K562 (cell line): Measurements from ENCODE around the gene GPR42. TPM values are rescaled to one million over a fixed set of nuclear protein-coding genes. Genes with fewer than 3 reads are reported as not detected.

ENCODE experiments used
- ATAC-seq: fragments of 200-7000 bp; cut with Tn5 transposase; 3 replicates; pipeline ENCODE4 v1.9.1; 2020; ENCODE audit warnings: moderate library complexity
- BruUV-seq: library from RNA; stranded (reverse); fragments of 400-500 nt; replicated peaks from 2 replicates; lab custom pipeline; 2021; lab: Mats Ljungman, UMichigan
- CTCF ChIA-PET: fragments of 300-600 bp; formaldehyde crosslinking; extraction: SDS; loops from one replicate; lab custom pipeline; 2021; ENCODE audit warnings: low intra/inter-chr PET ratio; lab: Yijun Ruan, JAX
- POLR2A ChIA-PET: fragments of 300-600, 350-650 bp; sonication (Branson Sonifier 250); formaldehyde crosslinking; extraction: SDS; loops from one replicate; lab custom pipeline; 2021; ENCODE audit warnings: antibody characterized with exemption, inconsistent platforms; lab: Yijun Ruan, JAX
- DNase-seq, 4 experiments: peaks; one replicate each; pipeline versions ENCODE4 v3.0.0 to v3.0.0-alpha.2; 2011 to 2018; ENCODE audit warnings: low spot score in 3 of 4, mixed read lengths in 3 of 4; ENCODE audit errors: extremely low read depth in 1 of 4
- FAIRE-seq: peaks from 2 replicates; lab custom pipeline; 2011; peaks lifted over from hg19 to GRCh38; lab: Jason Lieb, UNC
- H2AFZ ChIP-seq: 2 replicates; pipeline ENCODE4 v1.6.0; 2011; ENCODE audit warnings: low read depth, low read length, control low read depth, inconsistent platforms
- H3K27ac ChIP-seq: fragments of 200-600 bp; 3 replicates; pipeline ENCODE4 v1.8.0; 2011; ENCODE audit warnings: low read depth, mild to moderate bottlenecking, control low read depth, inconsistent platforms, low read length, moderate library complexity, mixed read lengths; ENCODE audit errors: extremely low read depth
- H3K27me3 ChIP-seq, 2 experiments: fragments of 300-600 bp in 1 of 2; 2 replicates in 1 of 2; 3 replicates in 1 of 2; pipeline versions ENCODE4 v1.6.0 to v1.8.0; 2011; ENCODE audit warnings: inconsistent platforms in 2 of 2, low read length in 2 of 2, mild to moderate bottlenecking in 1 of 2, mixed read lengths in 1 of 2, moderate library complexity in 1 of 2; ENCODE audit not compliant: control insufficient read depth in 2 of 2, insufficient read depth in 2 of 2
- H3K36me3 ChIP-seq: fragments of 300-600 bp; 3 replicates; pipeline ENCODE4 v1.8.0; 2011; ENCODE audit warnings: mild to moderate bottlenecking, low read length, inconsistent platforms; ENCODE audit not compliant: control insufficient read depth, insufficient read depth
- H3K4me1 ChIP-seq, 2 experiments: fragments of 200-600 bp in 1 of 2; replicated peaks in 1 of 2; 2 replicates in 1 of 2; 3 replicates in 1 of 2; pipeline versions ENCODE4 v1.5.1 to v1.8.0; 2011; ENCODE audit warnings: inconsistent platforms in 2 of 2, low read length in 2 of 2, mild to moderate bottlenecking in 1 of 2, mixed read lengths in 1 of 2, moderate library complexity in 1 of 2; ENCODE audit not compliant: control insufficient read depth in 2 of 2, insufficient read depth in 2 of 2
- H3K4me2 ChIP-seq: 2 replicates; pipeline ENCODE4 v1.6.1; 2011; ENCODE audit warnings: low read length, control low read depth, inconsistent platforms, mixed read lengths; ENCODE audit not compliant: insufficient read depth
- H3K4me3 ChIP-seq: fragments of 200-600 bp; sonication (generic), shearing (Covaris generic); 2 replicates; pipeline ENCODE4 v1.5.1; 2016; ENCODE audit warnings: control low read depth, inconsistent platforms
- H3K79me2 ChIP-seq: fragments of 200-600 bp; 3 replicates; pipeline ENCODE4 v1.8.0; 2011; ENCODE audit warnings: low read length, inconsistent platforms; ENCODE audit not compliant: control insufficient read depth, insufficient read depth
- H3K9ac ChIP-seq, 2 experiments: 2 replicates each; pipeline versions ENCODE4 v1.6.0 to v1.6.1; 2011; ENCODE audit warnings: low read depth in 2 of 2, low read length in 2 of 2, control low read depth in 1 of 2, inconsistent platforms in 1 of 2, mild to moderate bottlenecking in 1 of 2, mixed read lengths in 1 of 2; ENCODE audit not compliant: insufficient read depth in 1 of 2
- H3K9me1 ChIP-seq: one replicate; pipeline ENCODE4 v1.6.0; 2011; ENCODE audit warnings: inconsistent platforms, mild to moderate bottlenecking, low read length, moderate library complexity; ENCODE audit not compliant: control insufficient read depth, insufficient read depth
- H3K9me3 ChIP-seq: replicated peaks from 2 replicates; pipeline ENCODE4 v1.5.1; 2011; ENCODE audit warnings: low read depth, low read length, inconsistent platforms; ENCODE audit not compliant: control insufficient read depth, insufficient read depth
- H4K20me1 ChIP-seq: replicated peaks from 2 replicates; pipeline ENCODE4 v1.6.1; 2011; ENCODE audit warnings: low read length, inconsistent platforms, mixed read lengths; ENCODE audit not compliant: control insufficient read depth, insufficient read depth
- CREB1 ChIP-seq, 2 experiments: sonication (generic) in 1 of 2; formaldehyde crosslinking in 1 of 2; IDR thresholded peaks; 2 replicates each; pipeline versions ENCODE4 v1.6.1 to v1.8.0; 2012 to 2022; ENCODE audit warnings: inconsistent platforms in 1 of 2, mild to moderate bottlenecking in 1 of 2, missing genetic modification reagents in 1 of 2, moderate library complexity in 1 of 2
- FOXJ3 ChIP-seq: sonication (generic); formaldehyde crosslinking; IDR thresholded peaks from 2 replicates; pipeline ENCODE4 v1.4.0; 2020; ENCODE audit warnings: mild to moderate bottlenecking, missing genetic modification reagents
- GABPB2 ChIP-seq: fragments of 250-450 bp; sonication (Bioruptor Pico); conservative IDR thresholded peaks from 2 replicates; pipeline ENCODE4 v1.5.1; 2021; ENCODE audit warnings: mild to moderate bottlenecking
- SRSF3 ChIP-seq: fragments of 200-400 bp; formaldehyde crosslinking; IDR thresholded peaks from 2 replicates; pipeline ENCODE4 v1.6.1; 2016; ENCODE audit warnings: mild to moderate bottlenecking, low read length, moderate library complexity; ENCODE audit not compliant: insufficient read depth
- WGBS: fragments of 100-300 bp; shearing (Covaris generic); methylation state at CpG from one replicate; pipeline ENCODE4 v1.1.6; 2016; ENCODE audit warnings: low coverage, mixed read lengths; ENCODE audit not compliant: insufficient coverage; ENCODE audit errors: missing lambda C conversion rate; 5-methylcytosine and 5-hydroxymethylcytosine counted together
- in situ Hi-C: fragments of 300-500 bp; cut with MboI; formaldehyde crosslinking; loops from 4 replicates; pipeline ENCODE4 v1.15.0; 2018; ENCODE audit warnings: inconsistent platforms, mixed read lengths
- intact Hi-C: fragments of 100-400 bp; cut with micrococcal nuclease; formaldehyde crosslinking; loops from 2 replicates; pipeline ENCODE4 v1.14.2; 2022
- polyA plus RNA-seq, 8 experiments: library from polyadenylated mRNA; depleted of rRNA in 4 of 8; stranded (reverse) in 5 of 8; unstranded in 3 of 8; fragments of >200 nt; fragmentation: Nextera tagmentation in 2 of 8; fragmentation: Illumina TruSeq in 1 of 8; extraction: Ambion mirVana in 2 of 8; extraction: Trizol in 1 of 8; gene quantifications; 2 replicates each; pipeline versions ENCODE4 v1.2.1 to v1.2.3, GENCODE V29; 2011 to 2014; ENCODE audit warnings: inconsistent platforms in 1 of 8, missing spikeins in 1 of 8
- total RNA-seq, 7 experiments: library from RNA; depleted of rRNA in 6 of 7; stranded (reverse); fragments of >200 nt in 6 of 7; fragmentation: Illumina TruSeq in 2 of 7; extraction: Trizol in 2 of 7; gene quantifications; 2 replicates each; pipeline versions ENCODE4 v1.2.1 to v1.2.3, GENCODE V29; 2011 to 2021; ENCODE audit warnings: low replicate concordance in 1 of 7
- TF ChIP-seq, protein P1 (sequence below), 2 experiments: fragments of 450-650 bp; IDR thresholded peaks; 2 replicates each; pipeline ENCODE4 v1.6.1; 2016

The GPR42 gene
- total and polyA plus RNA-seq, 9 of the 15 experiments (the other 6 are each of a cell fraction or from before 2014, with no cell fraction given): not detected

DNA sequence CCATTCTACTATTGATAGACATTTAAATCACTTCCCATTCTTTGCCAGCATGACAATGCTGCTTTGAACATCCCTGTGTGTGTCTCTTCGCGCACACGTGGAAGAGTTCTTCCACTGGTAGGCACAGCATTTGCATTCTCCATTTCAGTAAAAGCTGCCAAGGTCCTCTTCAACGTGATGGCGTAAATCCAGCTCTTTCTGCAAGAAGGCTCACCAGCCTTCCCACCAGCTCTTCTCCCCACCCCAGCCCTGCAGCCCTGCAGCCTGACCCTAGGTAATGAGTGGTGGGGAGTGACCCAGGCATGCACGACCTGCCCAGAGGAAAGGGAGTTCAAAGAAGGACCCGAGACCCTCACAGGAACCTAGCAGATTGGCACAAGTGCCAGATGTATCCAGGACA, 45.5 kb downstream of the GPR42 start:
- H3K4me3 ChIP-seq: no peak overlapping the region
- TF ChIP-seq CREB1 (IDR thresholded peaks at IDR 0.05) (no peak), CREB1 (CRISPR knock-in tag; IDR thresholded peaks at IDR 0.05) (no peak), GABPB2 (CRISPR knock-in tag) (no peak), FOXJ3 (CRISPR knock-in tag) (no peak), SRSF3 (no peak)
- TF ChIP-seq, protein P1, sequence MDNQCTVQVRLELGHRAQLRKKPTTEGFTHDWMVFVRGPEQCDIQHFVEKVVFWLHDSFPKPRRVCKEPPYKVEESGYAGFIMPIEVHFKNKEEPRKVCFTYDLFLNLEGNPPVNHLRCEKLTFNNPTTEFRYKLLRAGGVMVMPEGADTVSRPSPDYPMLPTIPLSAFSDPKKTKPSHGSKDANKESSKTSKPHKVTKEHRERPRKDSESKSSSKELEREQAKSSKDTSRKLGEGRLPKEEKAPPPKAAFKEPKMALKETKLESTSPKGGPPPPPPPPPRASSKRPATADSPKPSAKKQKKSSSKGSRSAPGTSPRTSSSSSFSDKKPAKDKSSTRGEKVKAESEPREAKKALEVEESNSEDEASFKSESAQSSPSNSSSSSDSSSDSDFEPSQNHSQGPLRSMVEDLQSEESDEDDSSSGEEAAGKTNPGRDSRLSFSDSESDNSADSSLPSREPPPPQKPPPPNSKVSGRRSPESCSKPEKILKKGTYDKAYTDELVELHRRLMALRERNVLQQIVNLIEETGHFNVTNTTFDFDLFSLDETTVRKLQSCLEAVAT (IDR thresholded peaks at IDR 0.05): no peak
- H3K36me3 ChIP-seq: no peaks in the 10 kb centered on the region
- in situ Hi-C loops: no loop called here
- no peaks in the 10 kb centered on the region for H3K9me3 ChIP-seq
- intact Hi-C loops: no loop called here
- H4K20me1 ChIP-seq: 0 out of 2 replicates have a peak, but pooled peaks cover 1% of the 10 kb centered on the region
- H3K27me3 ChIP-seq: peaks cover 52 to 64% of the 10 kb centered on the region in 2 experiments
- no peak overlapping the region for H3K27ac ChIP-seq
- H3K9me1 ChIP-seq: no peaks in the 10 kb centered on the region
- no peak overlapping the region for H3K4me2 ChIP-seq
- peaks cover 0 to 4% of the 10 kb centered on the region in 2 experiments; a peak in 2 of 5 replicates for H3K4me1 ChIP-seq
- DNase-seq (no peak), FAIRE-seq (no peak), ATAC-seq (no peak)
- 0% methylated on average over 7 of the region's 7 CpGs for WGBS
- BruUV-seq: no TSS peak
- POLR2A ChIA-PET: interaction anchor here (2.1 kb wide), 1 partner anchor 14 kb away, joined by 9 read pairs; no protein-coding TSS in a partner anchor
- no peak overlapping the region for H3K9ac ChIP-seq
- H2AFZ ChIP-seq: no peak overlapping the region
- CTCF ChIA-PET: no interaction called here
- H3K79me2 ChIP-seq: no peaks in the 10 kb centered on the region
